GM12873 (cell line): ENCODE measurements around the gene CSTF2.

Source experiments
- TF ChIP-seq, protein P1 (sequence below): IDR thresholded peaks from 2 replicates; pipeline ENCODE4 v1.5.1; 2012; ENCODE audit warnings: low read depth, mild to moderate bottlenecking, moderate library complexity, low read length, control low read depth; ENCODE audit not compliant: insufficient read depth; ENCODE audit errors: missing control alignments

The CSTF2 gene

DNA sequence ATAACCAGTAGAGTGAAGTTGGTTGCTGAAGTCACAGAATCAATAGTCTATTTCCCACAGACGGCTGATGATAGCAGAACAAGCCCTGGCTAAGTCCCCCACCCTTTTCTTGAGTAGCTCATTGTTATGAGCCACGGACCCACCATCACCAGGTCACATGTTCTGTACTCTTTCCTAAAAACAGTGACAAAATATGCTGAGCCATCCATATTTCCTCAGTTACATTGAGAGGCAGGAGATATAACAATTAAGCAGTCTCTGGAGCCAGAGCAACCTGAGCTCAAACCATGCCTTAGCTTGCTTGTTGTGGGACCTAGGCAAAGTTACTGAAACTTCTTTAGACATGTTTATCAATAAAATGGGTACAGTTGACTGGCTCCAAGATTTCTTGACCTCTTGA is 2.9 kb upstream of the CSTF2 start:
- TF ChIP-seq, protein P1, sequence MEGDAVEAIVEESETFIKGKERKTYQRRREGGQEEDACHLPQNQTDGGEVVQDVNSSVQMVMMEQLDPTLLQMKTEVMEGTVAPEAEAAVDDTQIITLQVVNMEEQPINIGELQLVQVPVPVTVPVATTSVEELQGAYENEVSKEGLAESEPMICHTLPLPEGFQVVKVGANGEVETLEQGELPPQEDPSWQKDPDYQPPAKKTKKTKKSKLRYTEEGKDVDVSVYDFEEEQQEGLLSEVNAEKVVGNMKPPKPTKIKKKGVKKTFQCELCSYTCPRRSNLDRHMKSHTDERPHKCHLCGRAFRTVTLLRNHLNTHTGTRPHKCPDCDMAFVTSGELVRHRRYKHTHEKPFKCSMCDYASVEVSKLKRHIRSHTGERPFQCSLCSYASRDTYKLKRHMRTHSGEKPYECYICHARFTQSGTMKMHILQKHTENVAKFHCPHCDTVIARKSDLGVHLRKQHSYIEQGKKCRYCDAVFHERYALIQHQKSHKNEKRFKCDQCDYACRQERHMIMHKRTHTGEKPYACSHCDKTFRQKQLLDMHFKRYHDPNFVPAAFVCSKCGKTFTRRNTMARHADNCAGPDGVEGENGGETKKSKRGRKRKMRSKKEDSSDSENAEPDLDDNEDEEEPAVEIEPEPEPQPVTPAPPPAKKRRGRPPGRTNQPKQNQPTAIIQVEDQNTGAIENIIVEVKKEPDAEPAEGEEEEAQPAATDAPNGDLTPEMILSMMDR, result no peak

DNA sequence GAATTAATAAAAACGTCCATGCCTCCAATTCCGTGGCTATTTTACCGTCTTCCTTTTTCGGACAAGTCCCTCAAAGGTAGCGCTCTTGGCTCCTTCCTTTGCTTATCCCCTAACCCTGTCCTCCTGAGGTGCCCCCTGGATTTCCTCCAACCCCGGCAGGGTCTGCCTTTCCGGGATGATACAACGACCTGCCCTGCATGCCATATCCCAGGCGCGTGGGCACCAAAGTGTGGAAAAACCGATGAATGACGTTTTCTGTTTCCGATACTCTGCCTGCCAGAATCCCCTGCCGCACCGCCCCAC is 706 bp upstream of the CSTF2 start:
- TF ChIP-seq, protein P1, result no peak

DNA sequence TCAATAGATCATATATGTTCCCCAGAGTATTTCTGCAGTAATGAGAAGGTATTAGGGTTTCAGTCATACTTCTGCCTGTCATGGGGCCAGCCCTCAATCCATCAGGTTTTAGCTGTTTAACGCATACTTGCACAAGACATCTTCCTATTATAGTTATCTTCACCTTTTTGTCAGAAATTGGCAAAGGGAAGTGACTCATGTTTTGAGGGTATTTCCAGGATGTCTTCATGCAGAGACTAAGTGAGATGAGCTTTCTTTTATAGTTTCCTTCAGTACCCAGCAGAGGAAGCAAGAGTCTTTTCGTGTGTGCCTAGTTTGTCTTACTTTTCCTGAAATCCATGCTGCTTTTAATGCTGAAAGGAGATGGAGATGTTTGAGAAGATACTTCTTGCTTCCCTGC is 9.5 kb downstream of the CSTF2 start:
- TF ChIP-seq, protein P1, result no peak

DNA sequence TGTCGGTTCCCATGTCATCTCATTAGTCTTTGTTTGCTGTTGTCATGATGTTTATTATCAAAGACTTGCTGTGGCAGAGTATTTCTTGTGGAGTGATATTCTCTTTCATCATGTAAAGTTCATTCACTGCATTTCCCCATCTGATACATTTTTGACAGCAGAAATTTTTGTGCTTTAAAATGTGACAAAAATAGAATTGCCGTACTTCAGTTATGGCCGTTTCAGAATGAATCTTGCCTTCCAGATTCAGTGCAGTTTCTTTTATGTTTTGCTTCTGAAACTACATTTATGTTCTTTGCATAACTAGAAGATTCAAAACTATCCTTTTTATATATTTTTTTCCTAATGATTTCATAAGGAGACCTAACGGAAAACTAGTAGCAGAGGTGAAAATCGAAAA is 10.0 kb downstream of the CSTF2 start:
- TF ChIP-seq, protein P1, result no peak

- TF ChIP-seq, protein P1, result no peak
These were observed 10.4 kb downstream of the CSTF2 start for GRCh38 chrX:100830547-100830946.

GRCh38 chrX:100831219-100831946 is 11.2 kb downstream of the CSTF2 start:
- TF ChIP-seq, protein P1, result no peak

DNA sequence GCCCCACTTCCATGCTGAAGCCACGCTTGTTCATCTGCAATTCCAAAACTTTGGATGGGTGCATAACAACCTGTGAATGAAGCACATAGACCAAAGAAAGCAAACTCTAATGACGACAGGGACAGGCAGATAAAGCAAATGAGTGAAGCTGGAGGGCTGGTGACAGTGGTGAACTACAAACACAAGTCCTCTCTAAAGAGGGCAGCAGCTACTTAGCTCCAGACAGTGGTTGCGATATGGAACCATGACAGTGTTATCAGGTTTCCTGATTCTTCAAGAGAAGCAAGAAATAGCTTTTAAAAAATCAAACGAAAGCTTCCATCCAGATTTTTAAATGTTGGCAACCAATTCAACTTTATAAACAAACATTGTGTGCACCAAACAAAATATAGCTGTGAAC is 30.1 kb downstream of the CSTF2 start:
- TF ChIP-seq, protein P1, result no peak
